ENCODE data around the gene RAD52. TPM values are rescaled to one million over a fixed set of nuclear protein-coding genes. Genes with fewer than 3 reads are reported as not detected.

RAD52 gene
- total RNA-seq: 10 to 100 TPM; 10.5 to 13.5 TPM

DNA sequence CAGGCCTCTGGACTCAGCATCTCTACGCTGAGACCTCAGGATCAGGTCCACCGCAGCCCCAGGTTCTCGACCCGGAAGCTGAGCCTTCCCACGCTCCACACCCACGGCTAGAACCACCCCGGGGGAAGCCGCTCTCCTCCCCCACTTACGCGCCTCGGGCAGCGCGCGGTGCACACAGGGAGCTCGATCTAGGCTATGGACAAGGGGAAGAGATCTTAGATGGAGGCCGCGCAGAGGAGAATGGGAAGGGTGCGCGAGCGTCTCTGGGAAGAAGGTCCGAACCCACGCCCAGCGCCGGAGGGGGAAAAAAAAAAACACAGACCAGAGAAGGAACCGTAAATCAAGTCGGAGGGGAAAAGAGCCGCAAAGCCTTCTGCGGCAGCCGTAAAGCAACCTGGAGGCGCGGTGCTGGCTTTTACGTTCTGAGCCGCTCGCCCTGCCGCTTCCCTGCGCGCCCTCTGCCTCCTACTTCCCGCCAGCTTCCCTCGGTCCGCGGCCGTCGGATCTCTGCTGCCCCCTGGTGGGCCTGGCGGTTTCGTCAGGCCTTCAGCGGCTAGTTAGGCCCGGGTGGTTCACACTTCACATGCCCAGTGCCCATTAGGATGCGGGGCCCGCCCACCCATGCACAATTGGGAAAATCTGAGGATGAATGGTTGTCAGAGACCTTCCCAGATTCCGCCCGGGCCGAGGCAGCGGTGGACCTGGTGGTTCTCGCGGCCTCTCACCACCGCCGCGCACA lies at the start of gene RAD52:
Gene RAD52 (minus strand): TSS at position 242 of the 739 bp plus-strand sequence. CDS start 16,636 bp downstream, outside the sequence.
- peak; percentile 60 to 88 (median 88) for TF ChIP-seq POLR2A (IDR thresholded peaks at IDR 0.05)
- TF ChIP-seq, protein P1, sequence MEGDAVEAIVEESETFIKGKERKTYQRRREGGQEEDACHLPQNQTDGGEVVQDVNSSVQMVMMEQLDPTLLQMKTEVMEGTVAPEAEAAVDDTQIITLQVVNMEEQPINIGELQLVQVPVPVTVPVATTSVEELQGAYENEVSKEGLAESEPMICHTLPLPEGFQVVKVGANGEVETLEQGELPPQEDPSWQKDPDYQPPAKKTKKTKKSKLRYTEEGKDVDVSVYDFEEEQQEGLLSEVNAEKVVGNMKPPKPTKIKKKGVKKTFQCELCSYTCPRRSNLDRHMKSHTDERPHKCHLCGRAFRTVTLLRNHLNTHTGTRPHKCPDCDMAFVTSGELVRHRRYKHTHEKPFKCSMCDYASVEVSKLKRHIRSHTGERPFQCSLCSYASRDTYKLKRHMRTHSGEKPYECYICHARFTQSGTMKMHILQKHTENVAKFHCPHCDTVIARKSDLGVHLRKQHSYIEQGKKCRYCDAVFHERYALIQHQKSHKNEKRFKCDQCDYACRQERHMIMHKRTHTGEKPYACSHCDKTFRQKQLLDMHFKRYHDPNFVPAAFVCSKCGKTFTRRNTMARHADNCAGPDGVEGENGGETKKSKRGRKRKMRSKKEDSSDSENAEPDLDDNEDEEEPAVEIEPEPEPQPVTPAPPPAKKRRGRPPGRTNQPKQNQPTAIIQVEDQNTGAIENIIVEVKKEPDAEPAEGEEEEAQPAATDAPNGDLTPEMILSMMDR (IDR thresholded peaks at IDR 0.05): peak; percentile 96 to 99 (median 98)
- Histone ChIP-seq H3K27ac (peak within 1 kb of the TSS; percentile 76 to 93 (median 82)), H3K4me1 (peaks cover 12% of the 10 kb centered on the region), H3K36me3 (replicated peaks in 1 of 2; ENCODE audit: insufficient read depth in 1 of 2, low read depth in 2 of 2) (no peaks in the 10 kb centered on the region), H3K4me3 (peak within 1 kb of the TSS; percentile 27 to 60), H3K9me3 (no peaks in the 10 kb centered on the region), H3K27me3 (no peaks in the 10 kb centered on the region)
- intact Hi-C loops (cut with DNase I): loop anchor here (10.0 kb wide), 1 partner anchor 385 kb away; no protein-coding TSS in a partner anchor
- WGBS, 2 donors: 0 to 1% methylated on average over 38 to 57 of the region's 58 CpGs
- ATAC-seq (peak; percentile 97), DNase-seq (peak; percentile 98 to 99 (median 98))

DNA sequence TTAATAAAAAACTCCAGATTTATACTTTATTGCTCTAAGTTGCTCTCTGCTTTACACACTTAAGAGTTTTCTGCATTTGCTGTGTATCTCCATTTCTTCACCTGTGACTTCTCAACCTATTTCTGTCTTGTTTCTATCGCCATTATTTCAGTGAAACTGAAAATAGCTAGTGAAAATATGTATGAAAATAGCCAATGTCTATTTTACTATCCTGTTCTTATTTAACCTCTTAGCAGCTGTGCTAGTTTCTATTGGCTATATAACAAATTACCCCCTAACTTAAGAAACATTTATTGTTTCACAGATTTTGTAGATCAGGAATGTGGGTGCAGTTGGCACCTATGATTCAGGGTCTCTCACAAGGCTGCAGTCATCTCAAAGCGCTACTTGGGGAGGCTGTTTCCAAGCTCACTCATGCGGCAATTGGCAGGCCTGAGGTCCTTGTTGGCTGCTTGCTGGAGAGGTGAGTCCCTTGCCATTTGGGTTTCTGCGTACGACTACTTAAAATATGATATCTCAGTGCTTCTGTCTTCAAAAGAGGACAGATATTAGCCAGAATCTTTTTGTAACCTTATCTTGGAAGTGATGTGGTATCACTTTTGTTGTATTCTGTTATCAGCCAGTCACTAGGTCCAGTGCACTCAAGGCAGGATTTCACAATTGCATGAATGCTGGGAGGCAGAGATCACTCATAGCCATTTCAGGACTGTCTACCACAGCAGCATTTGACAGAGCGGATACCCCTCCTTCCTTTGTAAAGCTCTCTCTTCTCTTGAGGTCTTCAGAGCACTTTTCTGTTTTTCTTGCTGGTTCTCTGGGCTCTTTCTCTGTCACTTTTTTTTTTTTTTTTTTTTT lies 48.8 kb upstream of the RAD52 start:
- H3K27me3 ChIP-seq: no peaks in the 10 kb centered on the region
- no peaks in the 10 kb centered on the region for H3K9me3 ChIP-seq
- no peak for DNase-seq
- no peak overlapping the region for H3K27ac ChIP-seq
- no peak for TF ChIP-seq POLR2A (IDR thresholded peaks at IDR 0.05)
- TF ChIP-seq, protein P1 (IDR thresholded peaks at IDR 0.05): no peak
- 82 to 89% methylated on average over 6 of the region's 6 CpGs for WGBS, 2 donors
- H3K36me3 ChIP-seq (replicated peaks in 1 of 2; ENCODE audit: insufficient read depth in 1 of 2, low read depth in 2 of 2): no peaks in the 10 kb centered on the region
- H3K4me3 ChIP-seq: no peak overlapping the region
- H3K4me1 ChIP-seq: peaks cover 10% of the 10 kb centered on the region
- intact Hi-C loops (cut with DNase I): no loop called here
- ATAC-seq: no peak

DNA sequence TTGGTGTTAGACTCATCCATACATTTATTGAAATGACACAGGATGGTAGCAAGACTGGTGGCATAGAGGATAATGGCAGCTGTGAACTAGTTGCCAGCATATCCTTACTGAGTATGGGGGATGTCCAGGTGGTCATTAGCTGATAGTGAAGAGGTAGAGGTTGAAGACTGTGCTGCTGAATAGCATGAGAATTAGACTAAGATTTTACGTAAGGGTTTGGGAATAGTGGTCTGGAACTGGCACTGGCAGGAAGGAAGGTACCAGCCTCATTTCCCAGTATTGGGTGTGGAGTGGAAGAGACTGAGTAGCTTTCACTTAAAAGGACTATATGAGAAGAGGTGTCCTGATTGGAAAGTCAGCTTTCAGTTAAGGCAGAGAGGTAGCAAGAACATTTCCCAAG lies 48.0 kb upstream of the RAD52 start:
- intact Hi-C loops (cut with DNase I): no loop called here

DNA sequence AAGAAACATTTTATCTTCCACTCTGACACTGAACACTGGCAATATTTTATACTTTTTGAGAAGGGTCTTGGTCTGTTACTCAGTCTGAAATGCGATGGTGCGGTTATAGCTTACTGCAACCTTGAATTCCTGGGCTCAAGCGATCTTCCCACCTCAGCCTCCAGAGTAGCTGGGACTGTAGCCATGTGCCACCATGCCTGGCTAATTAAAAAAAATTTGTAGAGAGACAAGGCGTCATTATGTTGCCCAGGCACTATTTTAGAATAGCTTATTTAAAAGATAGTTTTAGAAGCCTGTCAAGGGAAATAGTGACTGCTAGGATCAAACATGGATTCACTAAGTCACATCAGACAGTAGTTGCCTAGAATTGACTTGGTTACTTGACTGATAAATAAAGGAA lies 47.4 kb upstream of the RAD52 start:
- TF ChIP-seq, protein P1 (IDR thresholded peaks at IDR 0.05): no peak
- no peak for TF ChIP-seq POLR2A (IDR thresholded peaks at IDR 0.05)
- WGBS, 2 donors: 81 to 85% methylated on average over 4 of the region's 4 CpGs
- Histone ChIP-seq H3K27me3 (no peaks in the 10 kb centered on the region), H3K4me3 (no peak overlapping the region), H3K36me3 (replicated peaks in 1 of 2; ENCODE audit: insufficient read depth in 1 of 2, low read depth in 2 of 2) (no peaks in the 10 kb centered on the region), H3K9me3 (no peaks in the 10 kb centered on the region), H3K27ac (no peak overlapping the region), H3K4me1 (peaks cover 20% of the 10 kb centered on the region)
- DNase-seq (no peak), ATAC-seq (no peak)
- intact Hi-C loops (cut with DNase I): no loop called here

More for the DNA sequence above, 48.0 kb upstream of the RAD52 start:
- Histone ChIP-seq H3K27ac (no peak overlapping the region), H3K4me1 (peaks cover 14% of the 10 kb centered on the region), H3K4me3 (no peak overlapping the region), H3K36me3 (replicated peaks in 1 of 2; ENCODE audit: insufficient read depth in 1 of 2, low read depth in 2 of 2) (no peaks in the 10 kb centered on the region), H3K9me3 (no peaks in the 10 kb centered on the region), H3K27me3 (no peaks in the 10 kb centered on the region)
- ATAC-seq (no peak), DNase-seq (no peak)
- 92 to 94% methylated on average over 1 of the region's 1 CpG for WGBS, 2 donors
- no peak for TF ChIP-seq POLR2A (IDR thresholded peaks at IDR 0.05)
- TF ChIP-seq, protein P1 (IDR thresholded peaks at IDR 0.05): no peak

Data from body of pancreas (tissue), 4 donors.